Fibroblast of pulmonary artery (primary cell): ENCODE data around the gene ANXA11.

Experiments used
- DNase-seq: peaks from one replicate; pipeline ENCODE4 v3.0.0-alpha.2; 2010; ENCODE audit warnings: low read depth
- H3K4me3 ChIP-seq: replicated peaks from 2 replicates; pipeline ENCODE4 v1.5.1; 2011; ENCODE audit warnings: low read depth, mild to moderate bottlenecking, control low read depth, low read length, moderate library complexity
- CTCF ChIP-seq: IDR thresholded peaks from 2 replicates; pipeline ENCODE4 v1.5.1; 2011; ENCODE audit warnings: mild to moderate bottlenecking, control low read depth, low read length, inconsistent platforms; ENCODE audit errors: missing control alignments

Gene ANXA11

GRCh38 chr10:80157561-80157960, 47.8 kb downstream of the ANXA11 start:
- no peak overlapping the region for H3K4me3 ChIP-seq
- DNase-seq, result no peak
- TF ChIP-seq CTCF, result no peak

- no peak for DNase-seq
Measured at GRCh38 chr10:80156216-80156615, 49.1 kb downstream of the ANXA11 start.

GRCh38 chr10:80155696-80156215, 49.6 kb downstream of the ANXA11 start:
- no peak overlapping the region for H3K4me3 ChIP-seq
- no peak for DNase-seq
- no peak for TF ChIP-seq CTCF

More at GRCh38 chr10:80156216-80156615, 49.1 kb downstream of the ANXA11 start:
- no peak for TF ChIP-seq CTCF
- no peak overlapping the region for H3K4me3 ChIP-seq

GRCh38 chr10:80154978-80155695, 50.2 kb downstream of the ANXA11 start:
- no peak for TF ChIP-seq CTCF
- peak; percentile 90 for DNase-seq
- H3K4me3 ChIP-seq, result no peak overlapping the region

- H3K4me3 ChIP-seq, result no peak overlapping the region
- no peak for TF ChIP-seq CTCF
- DNase-seq, result no peak
Measured at GRCh38 chr10:80154626-80154977, 50.7 kb downstream of the ANXA11 start.

- no peak for DNase-seq
- no peak for TF ChIP-seq CTCF
- no peak overlapping the region for H3K4me3 ChIP-seq
Measured at GRCh38 chr10:80153460-80153859, 51.9 kb downstream of the ANXA11 start.

- H3K4me3 ChIP-seq, result no peak overlapping the region
- TF ChIP-seq CTCF, result no peak
- DNase-seq, result peak; percentile 21
Measured at GRCh38 chr10:80152820-80153219, 52.5 kb downstream of the ANXA11 start.
